Stimulated activated CD4-positive, alpha-beta T cell treated with anti-CD3 and anti-CD28 coated beads, Interleukin-2, amount 100 ng/mL, for 24 hours (primary cell): ENCODE data around the gene TOPBP1.

Source experiments
- DNase-seq, 2 donors: peaks; one replicate each; pipeline ENCODE4 v3.0.0-alpha.2; 2020

TOPBP1 gene

GRCh38 chr3:133606342-133606741, 55.4 kb downstream of the TOPBP1 start:
- DNase-seq: no peak

- no peak for DNase-seq
Measured at GRCh38 chr3:133600572-133601081, 61.1 kb downstream of the TOPBP1 start.

- DNase-seq: no peak
Measured at GRCh38 chr3:133599280-133599679, 62.5 kb downstream of the TOPBP1 start.

GRCh38 chr3:133598405-133598804, 63.3 kb downstream of the TOPBP1 start:
- DNase-seq: no peak

GRCh38 chr3:133595341-133595740, 66.4 kb downstream of the TOPBP1 start:
- peak in 1 of 2 donors; percentile 43 for DNase-seq

- no peak for DNase-seq
Measured at GRCh38 chr3:133593243-133593642, 68.5 kb downstream of the TOPBP1 start.

- no peak for DNase-seq
Measured at GRCh38 chr3:133592843-133593242, 68.9 kb downstream of the TOPBP1 start.

- DNase-seq: no peak
Measured at GRCh38 chr3:133591271-133591742, 70.4 kb downstream of the TOPBP1 start.

- no peak for DNase-seq
Measured at GRCh38 chr3:133589503-133589902, 72.2 kb downstream of the TOPBP1 start.

GRCh38 chr3:133588784-133589465, 72.8 kb downstream of the TOPBP1 start:
- DNase-seq: no peak

GRCh38 chr3:133588035-133588434, 73.7 kb downstream of the TOPBP1 start:
- no peak for DNase-seq

GRCh38 chr3:133583396-133583795, 78.3 kb downstream of the TOPBP1 start:
- DNase-seq: no peak

- DNase-seq: no peak
Measured at GRCh38 chr3:133578548-133579191, 83.1 kb downstream of the TOPBP1 start.

GRCh38 chr3:133576169-133576568, 85.6 kb downstream of the TOPBP1 start:
- DNase-seq: no peak

- no peak for DNase-seq
Measured at GRCh38 chr3:133575086-133575485, 86.7 kb downstream of the TOPBP1 start.

GRCh38 chr3:133574260-133574881, 87.4 kb downstream of the TOPBP1 start:
- DNase-seq: peak; percentile 73 to 74

GRCh38 chr3:133573629-133574194, 88.0 kb downstream of the TOPBP1 start, which contains the start of gene CDV3:
CDV3 (plus strand) TSS chr3:133573686; CDS start chr3:133574045, 359 bp downstream.
- no peak for DNase-seq

- peak; percentile 100 for DNase-seq
Measured at GRCh38 chr3:133573054-133573628, 88.6 kb downstream of the TOPBP1 start.

- DNase-seq: no peak
Measured at GRCh38 chr3:133572158-133573053, 89.3 kb downstream of the TOPBP1 start.

- DNase-seq: no peak
Measured at GRCh38 chr3:133570937-133571320, 90.8 kb downstream of the TOPBP1 start.

- DNase-seq: no peak
Measured at GRCh38 chr3:133570139-133570936, 91.4 kb downstream of the TOPBP1 start.
